Heart left ventricle (tissue), 16 donors: Measurements from ENCODE around the gene BROX. TPM values are rescaled to one million over a fixed set of nuclear protein-coding genes. Genes with fewer than 3 reads are reported as not detected.

Experiments used
- ATAC-seq, 4 donors: fragments of 200-7000 bp; cut with Tn5 transposase; one replicate each; pipeline ENCODE4 v1.9.1; 2020 to 2022; ENCODE audit warnings: moderate library complexity in 4 of 4, mild to moderate bottlenecking in 3 of 4, moderate number of reproducible peaks in 1 of 4
- DNase-seq, 5 donors: peaks; one replicate each; pipeline ENCODE4 v3.0.0-alpha.2; 2020
- H3K27ac ChIP-seq, 12 donors: fragments of 200-600 bp; sonication (generic) in 4 of 12; one replicate each; pipeline versions ENCODE4 v1.5.0 to v1.8.0; 2016 to 2022; ENCODE audit warnings: mild to moderate bottlenecking in 2 of 12
- H3K27me3 ChIP-seq, 9 donors: fragments of 200-600 bp; sonication (generic) in 2 of 9; one replicate each; pipeline versions ENCODE4 v1.5.1 to v1.8.0; 2016 to 2022; ENCODE audit warnings: mild to moderate bottlenecking in 3 of 9
- H3K36me3 ChIP-seq, 9 donors: fragments of 200-600 bp; sonication (generic) in 2 of 9; one replicate each; pipeline versions ENCODE4 v1.5.0 to v1.8.0; 2018 to 2022; ENCODE audit warnings: mild to moderate bottlenecking in 2 of 9
- H3K4me1 ChIP-seq, 12 donors: fragments of 200-600 bp; sonication (generic) in 4 of 12; one replicate each; pipeline versions ENCODE4 v1.5.0 to v1.8.0; 2016 to 2022; ENCODE audit warnings: mild to moderate bottlenecking in 3 of 12
- H3K4me3 ChIP-seq, 12 donors: fragments of 200-600 bp; sonication (generic) in 4 of 12; one replicate each; pipeline versions ENCODE4 v1.5.0 to v1.8.0; 2017 to 2022; ENCODE audit warnings: mild to moderate bottlenecking in 9 of 12, moderate library complexity in 4 of 12
- H3K9me3 ChIP-seq, 12 donors: fragments of 200-600 bp; sonication (generic) in 4 of 12; one replicate each; pipeline versions ENCODE4 v1.5.0 to v1.8.0; 2016 to 2022; ENCODE audit warnings: mild to moderate bottlenecking in 1 of 12
- POLR2A ChIP-seq, 2 donors: fragments of 450-650 bp; IDR thresholded peaks; one replicate each; pipeline ENCODE4 v1.6.1; 2017; ENCODE audit warnings: antibody characterized with exemption in 2 of 2, mild to moderate bottlenecking in 2 of 2, moderate library complexity in 2 of 2
- WGBS, 4 donors: extraction: QIAGEN DNeasy Blood & Tissue Kit in 2 of 4; methylation state at CpG; one replicate each; pipeline versions ENCODE4 v1.1.5 to v1.1.7; 2013 to 2018; 5-methylcytosine and 5-hydroxymethylcytosine counted together
- intact Hi-C, 10 donors: fragments of 100-400 bp; cut with DNase I; formaldehyde crosslinking; loops; one replicate each; pipeline versions ENCODE4 v1.11.1 to v1.14.2; 2022
- polyA plus RNA-seq, 2 donors: library from polyadenylated mRNA; stranded (reverse); fragments of 200-250 nt; gene quantifications; one replicate each; pipeline ENCODE4 v1.2.3, GENCODE V29; 2013
- total RNA-seq, 9 donors: library from RNA; depleted of rRNA in 2 of 9; stranded (reverse); fragments of >200 nt in 2 of 9; fragmentation: NEBNext Ultra II Directional in 3 of 9; extraction: Animal tissue kit (Norgen Biotek cat#: 25700) in 3 of 9; gene quantifications; one replicate each; pipeline versions ENCODE4 v1.1.0 to v1.2.4, GENCODE V29; 2016 to 2023
- TF ChIP-seq, protein P1 (sequence below), 12 donors: fragments of 200-600 bp; sonication (generic) in 4 of 12; IDR thresholded peaks; one replicate each; pipeline versions ENCODE4 v1.5.0 to v1.8.0; 2018 to 2022; ENCODE audit warnings: antibody characterized with exemption in 12 of 12, mild to moderate bottlenecking in 5 of 12
- donor health status: ischemic (EF 13 %, LVEDD 7.1; RV severe dilation, severe dysfunction).
- donor health status: healthy with polysubstance abuse.
- donor health status: DM: no; HTN: yes; CAD: no.
- donor health status: DM: no; HTN: no; CAD: no.
- donor health status: ischemic (EF 25% LVEDD 6.9; RV normal size, moderate dysfunction).
- donor health status: ischemic (EF 25% LVEDD 5.7; RV mildly dilated, moderate dysfunction).
- donor health status: healthy.
- donor health status: DM: yes; HTN: yes; CAD: no.
- donor health status: ischemic (EF 35%, LVEDD 5.7; RV mildly dilated, moderate dysfunction).
- donor health status: nonischemic (EF 11% LVEDD 7.7; RV severe dilation, severe dysfunction).
- donor health status: DM: yes; HTN: yes; CAD: no.
- donor health status: PGD.
- donor health status: ischemic (EF 29% LVEDD 5.4; RV normal size, mild dysfunction).
- donor health status: nonischemic (EF 23%, LVEDD 6.1; RV moderate dilation, normal function).

The BROX gene
- total and polyA plus RNA-seq, 11 donors, result 10.1 to 51.1 (median 33.0) TPM

DNA sequence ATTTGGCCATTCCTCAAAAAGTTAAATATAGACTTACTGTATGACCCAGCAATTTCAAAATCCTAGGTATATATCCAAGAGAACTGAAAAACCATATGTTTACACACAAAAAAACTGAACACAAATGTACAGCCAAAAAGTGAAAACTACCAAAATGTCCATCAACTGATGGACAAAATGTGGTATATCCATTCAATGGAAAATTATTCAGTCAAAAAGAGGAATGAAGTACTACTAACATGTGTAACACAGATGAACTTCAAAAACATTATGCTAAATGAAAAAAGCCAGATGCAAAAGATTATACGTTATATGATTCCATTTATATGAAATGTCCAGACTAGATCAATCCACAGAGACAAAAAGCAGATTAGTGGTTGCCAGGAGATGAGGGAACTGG lies 8.1 kb upstream of the BROX start:
- H3K36me3 ChIP-seq, result peaks cover 0 to 38% (median 29%) of the 10 kb centered on the region in 9 donors
- no peak overlapping the region for H3K27ac ChIP-seq
- H3K27me3 ChIP-seq, result no peaks in the 10 kb centered on the region
- TF ChIP-seq POLR2A (IDR thresholded peaks at IDR 0.05), result no peak
- TF ChIP-seq, protein P1, sequence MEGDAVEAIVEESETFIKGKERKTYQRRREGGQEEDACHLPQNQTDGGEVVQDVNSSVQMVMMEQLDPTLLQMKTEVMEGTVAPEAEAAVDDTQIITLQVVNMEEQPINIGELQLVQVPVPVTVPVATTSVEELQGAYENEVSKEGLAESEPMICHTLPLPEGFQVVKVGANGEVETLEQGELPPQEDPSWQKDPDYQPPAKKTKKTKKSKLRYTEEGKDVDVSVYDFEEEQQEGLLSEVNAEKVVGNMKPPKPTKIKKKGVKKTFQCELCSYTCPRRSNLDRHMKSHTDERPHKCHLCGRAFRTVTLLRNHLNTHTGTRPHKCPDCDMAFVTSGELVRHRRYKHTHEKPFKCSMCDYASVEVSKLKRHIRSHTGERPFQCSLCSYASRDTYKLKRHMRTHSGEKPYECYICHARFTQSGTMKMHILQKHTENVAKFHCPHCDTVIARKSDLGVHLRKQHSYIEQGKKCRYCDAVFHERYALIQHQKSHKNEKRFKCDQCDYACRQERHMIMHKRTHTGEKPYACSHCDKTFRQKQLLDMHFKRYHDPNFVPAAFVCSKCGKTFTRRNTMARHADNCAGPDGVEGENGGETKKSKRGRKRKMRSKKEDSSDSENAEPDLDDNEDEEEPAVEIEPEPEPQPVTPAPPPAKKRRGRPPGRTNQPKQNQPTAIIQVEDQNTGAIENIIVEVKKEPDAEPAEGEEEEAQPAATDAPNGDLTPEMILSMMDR (IDR thresholded peaks at IDR 0.05), result no peak
- H3K9me3 ChIP-seq, result peaks cover 0 to 7% (median 0%) of the 10 kb centered on the region in 12 donors
- 83 to 100% (median 93%) methylated on average over 1 of the region's 1 CpG for WGBS, 4 donors
- peaks cover 0 to 6% (median under 1%) of the 10 kb centered on the region in 12 donors for H3K4me1 ChIP-seq
- H3K4me3 ChIP-seq, result no peak overlapping the region
- intact Hi-C loops, result no loop called here
- DNase-seq (no peak), ATAC-seq (no peak)

DNA sequence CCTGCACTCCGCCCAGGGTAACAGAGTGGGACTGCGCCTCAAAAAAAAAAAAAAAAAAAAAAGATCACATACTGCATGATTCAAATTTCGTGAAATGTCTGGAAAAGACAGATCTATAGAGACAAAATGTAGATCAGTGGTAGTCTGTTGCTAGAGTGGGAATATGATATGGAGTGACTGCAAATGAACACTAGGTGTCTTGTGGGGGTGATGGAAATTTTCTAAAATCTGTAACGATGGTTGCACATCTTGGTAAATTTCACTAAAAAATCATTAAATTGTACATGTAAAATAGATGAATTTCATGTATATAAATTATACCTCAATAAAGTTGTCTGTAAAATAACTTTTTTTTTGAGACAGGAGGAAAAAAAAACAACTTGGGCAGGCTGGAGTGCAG lies 5.5 kb upstream of the BROX start:
- intact Hi-C loops, result no loop called here
- H3K27me3 ChIP-seq, result no peaks in the 10 kb centered on the region
- H3K27ac ChIP-seq, result no peak overlapping the region
- ATAC-seq (no peak), DNase-seq (no peak)
- peaks cover 0 to 26% (median 18%) of the 10 kb centered on the region in 12 donors for H3K4me1 ChIP-seq
- H3K36me3 ChIP-seq, result peaks cover 0 to 14% (median 11%) of the 10 kb centered on the region in 9 donors
- 67 to 98% (median 81%) methylated on average over 4 of the region's 4 CpGs for WGBS, 4 donors
- H3K4me3 ChIP-seq, result no peak overlapping the region
- H3K9me3 ChIP-seq, result peaks cover 0 to 7% (median 0%) of the 10 kb centered on the region in 12 donors
- no peak for TF ChIP-seq POLR2A (IDR thresholded peaks at IDR 0.05)
- TF ChIP-seq, protein P1 (IDR thresholded peaks at IDR 0.05), result no peak

DNA sequence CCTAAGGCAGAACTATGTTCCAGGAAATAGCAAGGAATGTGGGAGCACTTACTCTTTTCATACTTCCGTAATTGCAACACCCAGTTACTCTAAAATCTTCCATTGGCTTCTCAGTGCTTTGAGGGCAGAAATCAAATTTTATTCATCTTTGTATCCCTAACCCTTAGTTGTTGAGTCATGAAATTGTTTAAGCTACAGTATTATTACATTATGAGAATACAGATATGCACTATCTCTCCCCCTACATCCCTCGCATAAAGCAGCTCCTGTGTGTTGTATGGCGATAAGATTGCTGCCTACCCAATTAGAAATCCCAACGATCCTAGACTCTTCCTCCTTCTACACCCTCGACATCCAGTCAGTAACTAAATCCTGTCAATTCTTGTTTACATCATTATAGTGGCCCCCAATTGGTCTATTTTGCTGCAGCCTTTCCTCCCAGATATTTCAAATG lies 2.6 kb upstream of the BROX start:
- intact Hi-C loops, result loop anchor here in 5 of 10 donors (5.0 to 10.0 kb wide), 4 partner anchors 65 to 245 kb away; no protein-coding TSS in a partner anchor

More for the DNA sequence above, 2.6 kb upstream of the BROX start:
- TF ChIP-seq, protein P1 (IDR thresholded peaks at IDR 0.05), result no peak
- no peak for TF ChIP-seq POLR2A (IDR thresholded peaks at IDR 0.05)
- Histone ChIP-seq H3K27ac (peak overlapping the region in 2 of 12 donors; percentile 97 to 98), H3K4me3 (no peak overlapping the region), H3K4me1 (peaks cover 0 to 37% (median 26%) of the 10 kb centered on the region in 12 donors), H3K27me3 (no peaks in the 10 kb centered on the region), H3K9me3 (no peaks in the 10 kb centered on the region), H3K36me3 (peaks cover 0 to 1% (median 0%) of the 10 kb centered on the region in 9 donors)
- no peak for DNase-seq
- 63 to 77% (median 72%) methylated on average over 5 of the region's 5 CpGs for WGBS, 4 donors
- ATAC-seq, result no peak
